ENCODE results near the gene ZDHHC14.
"Not testable (repeated sequence)": the region's sequence is repeated elsewhere in the genome, so short reads cannot be mapped to it uniquely, and the experiment has no call there.

The ZDHHC14 gene

DNA sequence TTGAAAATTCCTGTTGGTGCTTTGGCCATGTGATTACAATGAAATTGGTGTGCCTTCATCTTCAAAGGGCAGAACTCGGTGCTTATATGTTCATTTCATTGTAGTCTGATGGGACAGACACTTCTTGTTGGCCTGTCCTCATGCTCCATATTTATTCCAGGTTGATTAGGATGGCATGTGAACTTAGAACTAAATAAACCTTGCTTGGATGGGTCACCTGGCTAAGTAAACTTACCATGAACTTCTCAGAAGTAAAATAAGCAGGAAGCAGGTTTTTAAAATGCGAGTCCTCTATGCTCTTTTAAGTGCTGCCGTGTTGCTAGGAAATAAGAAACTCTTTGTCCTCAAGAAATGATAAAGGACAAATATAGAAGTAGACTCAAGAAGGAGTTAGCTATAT is 26.7 kb downstream of the ZDHHC14 start:
- DNase-seq, result no peak

DNA sequence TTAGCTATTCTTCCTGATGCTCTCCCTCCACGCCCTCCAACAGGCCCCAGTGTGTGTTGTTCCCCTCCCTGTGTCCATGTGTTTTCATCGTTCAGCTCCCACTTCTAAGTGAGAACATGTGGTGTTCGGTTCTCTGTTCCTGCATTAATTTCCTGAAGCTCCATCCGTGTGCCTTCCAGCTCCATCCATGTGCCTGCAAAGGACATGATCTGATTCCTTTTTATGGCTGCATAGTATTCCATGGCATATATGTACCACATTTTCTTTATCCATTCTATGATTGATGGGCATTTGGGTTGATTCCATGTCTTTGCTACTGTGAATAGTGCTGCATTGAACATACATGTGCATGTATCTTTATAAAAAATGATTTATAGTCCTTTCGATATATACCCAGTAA is 27.4 kb downstream of the ZDHHC14 start:
- DNase-seq, result not testable (repeated sequence)

DNA sequence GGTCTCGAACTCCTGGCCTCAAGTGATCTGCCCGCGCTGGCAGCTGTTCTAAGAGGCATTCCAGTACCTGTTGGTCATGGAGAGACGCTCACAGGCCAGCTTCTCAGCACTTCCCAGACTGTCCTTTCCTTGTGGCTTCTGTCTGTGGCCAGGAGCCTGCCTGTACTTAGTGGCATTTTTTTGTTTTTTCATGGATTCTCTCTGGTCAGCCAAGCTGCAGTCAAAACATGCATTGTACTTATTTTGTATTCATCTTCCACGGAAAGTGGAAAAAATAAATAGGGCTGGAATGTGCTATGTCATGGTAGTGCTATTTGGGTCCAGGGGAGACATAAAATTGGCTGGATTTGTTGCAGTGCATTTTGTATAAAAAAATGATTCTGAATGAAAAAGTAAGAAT is 29.1 kb downstream of the ZDHHC14 start:
- DNase-seq, result no peak

DNA sequence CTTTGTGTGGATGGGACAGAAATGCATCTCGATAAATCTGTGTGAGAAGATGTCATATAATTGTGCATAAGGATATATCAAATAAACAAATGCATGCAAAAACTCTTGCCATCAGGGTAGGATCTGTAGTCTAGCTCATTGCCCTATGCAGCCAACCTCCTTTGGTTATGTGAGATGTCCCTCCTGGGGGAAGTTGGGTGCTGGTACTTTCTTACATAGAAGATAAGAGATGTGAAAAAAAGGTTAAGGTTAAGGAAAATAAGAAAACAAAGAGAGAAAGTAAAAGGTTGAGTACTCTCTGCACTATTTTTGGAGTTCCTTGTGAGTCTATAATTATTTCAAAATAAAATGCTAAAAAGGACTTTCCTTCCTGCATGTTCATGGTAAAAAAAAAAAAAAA is 30.4 kb downstream of the ZDHHC14 start:
- DNase-seq, result no peak

DNA sequence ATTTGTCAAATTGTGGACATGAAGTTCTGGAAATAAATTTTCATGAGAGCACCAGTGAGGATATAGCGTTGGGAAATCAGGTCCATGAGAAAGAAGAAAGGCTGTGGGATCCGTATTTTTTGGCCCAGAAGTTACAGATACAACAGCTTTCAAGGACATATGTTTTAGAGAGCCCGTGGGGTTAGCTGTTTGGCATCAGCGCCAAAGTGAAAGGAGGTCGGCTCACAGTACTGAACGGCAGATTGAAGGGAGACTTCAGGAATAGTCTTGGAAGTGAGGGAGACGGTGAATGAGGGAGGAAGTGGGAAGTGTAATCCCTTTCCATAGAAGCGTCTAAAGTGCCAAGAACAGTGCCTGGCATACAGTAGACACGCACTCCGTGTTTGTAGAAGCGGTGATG is 31.8 kb downstream of the ZDHHC14 start:
- no peak for DNase-seq

DNA sequence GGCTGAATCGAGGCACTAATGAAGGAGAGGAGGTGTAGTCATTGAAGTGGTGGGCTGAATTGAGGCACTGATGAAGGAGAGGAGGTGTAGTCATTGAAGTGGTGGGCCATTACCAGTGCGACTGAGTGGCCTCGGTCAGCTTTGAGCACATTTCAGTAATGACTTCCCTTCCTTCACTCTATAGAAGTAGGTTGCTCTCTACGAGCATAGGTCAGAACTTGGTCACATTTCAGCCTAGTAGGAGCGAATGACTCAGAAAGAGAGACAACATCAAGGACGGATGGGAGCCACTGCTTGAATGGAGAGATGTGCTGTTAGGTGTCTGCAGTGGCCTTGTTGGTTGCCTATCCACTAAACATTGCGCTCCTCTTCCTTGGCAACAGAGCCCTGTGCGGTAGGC is 39.5 kb downstream of the ZDHHC14 start:
- no peak for DNase-seq

DNA sequence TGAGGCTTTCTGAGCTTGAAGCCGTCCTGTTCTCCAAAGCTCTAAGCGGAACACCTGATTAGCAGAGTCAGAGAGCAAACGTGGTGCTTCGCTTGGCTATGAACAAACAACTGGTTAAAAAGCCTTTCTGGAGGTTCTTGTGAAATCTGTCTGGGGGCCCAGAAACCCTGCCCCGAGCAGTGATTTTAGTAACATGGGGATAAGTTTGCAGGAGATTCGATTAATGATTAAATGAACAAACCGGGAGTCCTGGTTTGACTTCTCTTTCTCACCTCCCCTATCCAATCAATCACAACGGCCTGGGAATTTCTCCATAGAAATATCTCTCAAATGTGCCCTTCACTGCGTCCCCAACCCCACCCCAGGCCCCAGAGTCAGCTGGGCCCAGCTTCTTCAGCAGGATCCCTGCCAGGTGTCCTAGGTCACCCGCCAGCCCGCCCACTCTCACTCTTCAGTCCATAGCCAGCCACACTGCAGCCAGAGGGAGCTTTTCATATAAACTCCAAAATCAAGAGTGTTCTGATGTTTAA is 43.6 kb downstream of the ZDHHC14 start:
- no peak for DNase-seq

DNA sequence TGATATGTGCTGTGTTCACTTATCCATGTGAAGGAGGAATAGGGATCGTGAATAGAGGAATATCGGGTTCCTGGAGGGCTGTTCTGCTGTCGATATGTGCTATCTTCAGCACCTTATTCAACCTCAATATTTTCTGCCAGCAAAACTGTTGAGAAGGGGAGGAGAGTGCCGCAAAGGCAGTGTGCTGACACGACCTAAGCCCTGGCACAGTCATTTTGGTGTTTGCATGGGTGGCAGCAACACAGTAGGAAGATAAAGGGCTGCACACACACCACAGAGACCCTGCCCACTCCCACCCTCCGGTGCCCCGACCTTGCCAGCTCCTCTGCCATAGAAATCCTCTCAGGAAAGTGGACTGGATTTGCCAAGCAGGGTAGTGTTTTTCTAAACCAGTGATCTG is 47.0 kb downstream of the ZDHHC14 start:
- DNase-seq, result no peak

DNA sequence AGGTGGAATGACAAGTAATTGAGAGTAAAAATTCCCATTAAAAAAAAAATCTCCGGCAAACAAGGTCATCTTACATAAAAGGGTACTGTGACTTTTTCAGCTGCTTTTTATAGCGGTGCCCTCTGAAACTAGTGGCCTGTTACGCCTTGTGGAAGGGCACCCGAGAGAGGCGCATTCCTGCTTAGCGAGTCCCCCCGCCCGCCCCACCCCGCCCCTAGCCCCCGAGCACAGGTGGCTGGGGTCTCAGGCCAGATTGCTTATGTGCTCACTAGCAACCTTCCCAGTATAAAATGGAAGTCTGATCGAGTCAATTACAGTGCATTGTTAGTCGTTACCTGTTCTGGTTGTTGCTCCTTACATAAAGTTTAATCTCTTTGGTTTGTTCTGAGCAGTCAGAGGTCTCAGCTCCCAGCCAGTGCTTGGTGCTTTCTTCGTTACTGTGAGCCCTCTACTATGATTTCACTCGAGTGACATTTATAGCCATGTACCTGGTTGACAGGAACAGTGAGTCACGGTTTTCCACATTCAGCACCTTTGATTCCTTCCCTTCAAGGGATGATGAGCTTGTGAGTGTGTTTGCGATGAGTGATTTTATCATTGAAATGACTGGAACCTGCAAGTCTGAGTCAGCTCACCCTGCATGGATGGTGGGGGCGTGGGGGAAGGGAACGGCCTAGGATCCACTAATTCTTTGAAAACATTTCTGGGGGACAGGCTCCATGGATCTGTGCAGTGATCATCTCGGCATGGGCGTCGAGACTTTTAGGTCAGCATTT is 47.6 kb downstream of the ZDHHC14 start:
- DNase-seq, result no peak

DNA sequence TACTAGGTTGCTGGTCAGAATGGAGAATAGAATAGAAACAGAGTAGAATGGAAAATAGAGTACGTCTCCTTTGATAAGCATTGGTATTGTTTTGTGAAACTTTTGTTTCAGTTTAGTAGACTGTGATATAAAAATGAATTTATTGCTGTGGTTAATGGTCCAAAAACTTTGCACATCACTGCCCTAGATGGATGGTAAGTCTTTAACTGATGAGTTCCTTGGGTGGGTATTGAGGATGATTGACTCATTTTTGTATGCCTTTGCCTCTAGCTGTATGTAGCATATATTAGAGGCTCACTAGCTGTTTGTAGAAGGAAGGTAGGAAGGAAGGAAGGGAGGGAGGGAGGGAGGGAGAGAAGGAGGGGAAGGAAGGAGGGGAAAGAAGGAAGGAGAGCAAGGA is 48.3 kb downstream of the ZDHHC14 start:
- DNase-seq, result no peak

DNA sequence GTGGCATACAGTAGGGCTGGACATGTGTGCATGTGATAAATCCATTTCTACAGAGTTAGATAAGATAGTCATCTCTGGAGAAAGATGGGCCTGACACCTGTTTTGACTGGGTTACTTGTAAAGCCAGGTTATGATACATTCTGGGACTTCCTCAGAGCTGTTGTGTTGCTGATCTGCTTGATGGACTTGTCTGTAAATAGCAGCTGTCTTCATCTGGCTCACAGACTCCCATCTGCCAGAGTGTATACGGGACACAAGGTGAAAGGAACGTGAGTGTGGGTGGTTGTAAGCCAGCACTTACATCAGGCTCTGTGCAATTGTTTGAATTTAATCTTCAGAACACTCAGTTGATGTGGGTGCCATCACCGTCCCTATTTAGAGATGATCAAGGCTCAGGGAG is 49.8 kb downstream of the ZDHHC14 start:
- DNase-seq, result no peak

DNA sequence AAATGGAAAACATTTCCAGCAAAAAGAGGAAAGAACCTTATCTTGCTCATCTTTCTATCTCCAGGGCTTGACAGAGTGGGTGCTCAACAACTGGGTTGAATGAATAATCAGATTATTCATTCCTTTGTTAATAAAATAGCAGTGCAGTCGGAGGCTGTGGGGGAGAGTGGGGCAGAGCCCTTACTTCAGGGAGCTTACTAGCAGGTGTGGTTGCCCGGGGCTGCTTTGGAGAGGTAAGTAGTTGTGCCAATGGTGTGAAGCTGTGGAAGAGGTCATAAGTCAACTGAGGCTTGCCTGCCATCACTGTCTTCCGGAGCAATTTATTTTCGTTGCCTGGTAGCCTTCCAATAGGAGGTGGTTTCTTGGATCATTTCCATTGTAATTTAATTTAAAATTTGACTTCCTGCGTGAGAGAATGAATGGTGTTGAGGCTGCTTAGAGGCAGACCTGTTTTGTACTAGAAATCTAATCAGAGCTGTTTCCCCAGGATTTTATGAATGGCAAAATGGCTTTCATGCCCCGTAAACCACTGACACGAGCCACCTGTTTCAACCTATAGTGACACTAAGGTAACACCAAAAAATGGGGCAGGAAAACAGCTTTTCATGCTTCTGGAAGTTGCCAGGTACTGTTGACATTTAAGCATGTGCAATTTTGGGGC is 51.4 kb downstream of the ZDHHC14 start:
- no peak for DNase-seq

DNA sequence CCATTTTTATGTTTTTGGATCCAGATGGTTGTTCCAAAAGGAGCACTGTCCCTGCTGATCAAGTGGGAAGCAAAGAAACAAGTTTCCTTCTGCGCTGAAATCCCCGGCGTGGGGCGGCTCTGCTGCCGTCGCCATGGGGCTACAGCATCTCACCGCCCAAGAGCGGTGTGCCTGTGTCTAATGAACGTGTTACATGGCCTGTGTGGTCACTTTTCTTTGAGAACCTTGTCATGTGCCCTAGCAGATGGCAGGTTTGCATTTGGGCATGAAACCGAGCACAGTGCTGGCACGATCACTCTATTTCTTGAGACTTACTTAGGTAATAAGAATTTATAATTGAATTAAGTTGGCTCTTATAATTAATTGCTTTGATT is 51.9 kb downstream of the ZDHHC14 start:
- no peak for DNase-seq

DNA sequence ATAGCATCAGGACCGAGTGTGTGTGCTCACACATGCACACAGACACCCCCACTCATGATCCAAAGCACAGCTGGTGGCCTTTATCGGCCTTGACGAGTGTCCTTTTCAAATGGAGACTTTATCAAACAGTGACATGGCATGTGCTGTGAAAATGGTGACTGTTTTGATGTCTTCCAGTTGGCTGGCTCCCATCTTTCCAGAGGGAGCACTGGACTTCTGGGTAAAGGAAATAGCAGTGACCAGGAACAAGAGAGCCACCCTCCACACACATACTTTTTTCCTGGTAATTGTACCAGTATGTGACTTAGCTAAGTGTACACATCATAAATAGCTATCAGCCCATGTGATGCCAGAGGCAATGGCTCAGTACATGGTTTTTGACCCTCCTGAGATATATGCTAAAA is 52.7 kb downstream of the ZDHHC14 start:
- DNase-seq, result no peak

DNA sequence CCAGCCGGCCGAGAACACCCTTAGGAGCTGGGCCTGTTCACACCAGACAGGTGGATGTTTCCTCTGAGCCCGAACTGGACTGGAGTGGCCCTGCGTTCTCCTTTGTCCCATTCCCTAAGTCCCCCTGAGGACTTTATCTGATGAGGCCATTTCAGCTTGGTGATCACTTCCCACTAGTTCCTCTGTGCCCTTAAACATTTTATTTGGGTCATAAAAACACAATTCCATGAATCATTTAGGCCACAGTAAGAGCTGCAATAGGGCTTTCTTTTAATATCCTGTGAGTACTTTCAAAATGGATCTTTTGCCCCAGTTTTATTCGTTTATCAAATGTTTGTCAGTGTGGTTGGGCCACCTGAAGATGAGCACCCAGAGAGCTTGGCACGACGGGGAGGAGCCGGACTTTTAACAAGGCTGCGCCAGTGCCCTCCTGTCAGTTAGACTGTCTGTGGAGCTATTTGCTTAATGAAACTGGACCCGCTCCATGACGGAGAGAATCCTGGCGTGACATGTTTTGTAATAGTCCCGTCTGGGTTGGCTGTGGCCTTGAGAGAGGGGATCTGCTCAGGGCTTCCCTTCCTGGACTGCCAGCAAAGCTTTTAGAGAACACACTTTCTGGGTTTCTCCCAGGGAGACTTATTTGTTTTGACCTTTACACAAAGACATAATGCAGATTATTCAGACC is 53.5 kb downstream of the ZDHHC14 start:
- DNase-seq, result no peak

DNA sequence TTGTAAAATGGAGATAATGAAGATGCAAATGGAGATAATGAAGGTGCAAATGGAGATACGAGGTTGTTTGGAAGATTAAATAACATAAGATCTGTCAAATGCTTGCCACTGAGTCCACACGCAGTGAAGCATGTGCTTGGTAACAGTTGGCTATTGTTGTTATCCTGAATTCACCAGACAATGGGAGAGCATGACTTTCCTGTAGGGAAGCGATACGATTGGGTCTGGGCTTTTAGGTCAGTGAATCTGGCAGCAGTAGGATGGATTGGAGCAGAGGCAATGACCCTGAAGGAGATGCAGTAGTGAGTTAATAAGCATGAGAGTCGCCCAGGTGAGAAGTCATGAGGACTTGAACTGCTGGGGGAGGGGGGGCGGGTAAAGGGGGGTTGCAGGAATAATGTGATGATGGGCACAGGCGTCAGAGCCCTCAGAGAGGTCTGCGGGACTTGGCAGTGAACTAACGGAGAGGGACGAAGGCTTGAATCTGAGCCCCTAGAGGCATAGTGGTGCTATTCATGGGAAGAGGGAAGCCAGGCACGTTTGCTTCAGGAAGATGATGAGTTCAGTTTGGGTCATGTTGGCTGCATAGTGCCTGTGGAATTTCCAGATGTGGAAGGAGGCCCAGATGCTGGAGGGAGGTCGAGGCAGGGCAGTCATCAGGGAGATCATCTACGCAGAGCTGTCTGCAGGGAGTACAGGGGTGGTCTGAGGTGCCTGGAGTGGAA is 55.4 kb downstream of the ZDHHC14 start:
- no peak for DNase-seq

DNA sequence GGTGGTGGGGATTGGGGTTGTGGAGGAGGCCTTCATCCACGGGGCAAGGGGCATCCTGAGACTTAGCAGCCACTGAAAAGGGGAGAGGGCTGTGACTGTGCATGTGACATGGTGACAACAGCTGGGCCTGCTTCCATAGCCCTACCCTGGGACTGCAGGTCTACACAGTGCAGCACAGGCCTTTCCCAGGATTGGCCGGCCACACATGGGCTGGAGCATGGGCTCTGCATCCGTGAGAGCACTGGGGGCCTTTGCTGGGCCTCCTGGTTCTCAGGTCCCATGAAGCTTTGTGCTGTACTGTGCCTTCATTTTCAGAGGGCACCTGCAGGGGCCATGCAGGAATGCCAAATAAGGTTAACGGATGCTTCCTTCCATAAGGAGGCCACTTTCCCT is 56.0 kb downstream of the ZDHHC14 start:
- no peak for DNase-seq

DNA sequence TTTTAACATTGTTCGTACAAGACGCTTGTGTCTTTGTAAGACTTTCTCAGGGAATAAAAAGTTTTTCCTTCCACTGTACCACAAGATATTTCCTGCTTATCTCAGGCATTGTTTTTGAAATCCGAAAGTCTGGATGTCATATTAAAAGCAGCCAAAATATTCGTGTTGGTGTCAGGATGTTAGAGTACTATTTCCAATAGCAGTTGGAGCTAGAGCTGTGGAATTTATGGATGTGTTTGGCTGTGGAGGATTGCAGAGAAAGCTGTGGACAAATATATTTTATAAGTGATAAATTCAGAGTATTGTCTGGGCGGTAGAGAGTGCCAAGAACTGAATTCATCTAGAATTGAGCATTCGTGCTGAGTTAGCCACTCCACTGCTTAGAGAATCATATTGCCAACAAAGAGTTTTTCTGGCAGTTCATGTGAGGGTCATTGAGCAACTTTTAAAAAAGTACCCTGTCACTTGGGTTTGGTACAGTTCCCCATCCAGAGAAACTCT is 57.7 kb downstream of the ZDHHC14 start:
- DNase-seq, result no peak

DNA sequence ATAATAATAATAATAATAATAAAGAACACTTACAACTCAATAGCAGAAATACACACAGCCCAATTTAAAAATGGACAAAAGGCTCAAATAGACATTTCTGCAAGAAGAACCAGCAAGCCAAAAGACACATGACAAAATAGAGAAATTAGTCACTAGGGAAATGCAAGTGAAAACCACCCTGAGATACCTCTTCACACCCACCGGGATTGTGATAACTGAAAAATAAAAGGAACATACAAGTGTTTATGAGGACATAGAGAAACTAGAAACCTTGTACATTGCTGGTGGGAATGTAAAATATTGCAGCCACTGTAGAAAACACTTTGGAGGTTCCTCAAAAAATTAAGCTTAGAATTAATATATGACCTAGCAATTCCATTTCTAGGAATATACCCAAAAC is 59.2 kb downstream of the ZDHHC14 start:
- DNase-seq, result no peak

DNA sequence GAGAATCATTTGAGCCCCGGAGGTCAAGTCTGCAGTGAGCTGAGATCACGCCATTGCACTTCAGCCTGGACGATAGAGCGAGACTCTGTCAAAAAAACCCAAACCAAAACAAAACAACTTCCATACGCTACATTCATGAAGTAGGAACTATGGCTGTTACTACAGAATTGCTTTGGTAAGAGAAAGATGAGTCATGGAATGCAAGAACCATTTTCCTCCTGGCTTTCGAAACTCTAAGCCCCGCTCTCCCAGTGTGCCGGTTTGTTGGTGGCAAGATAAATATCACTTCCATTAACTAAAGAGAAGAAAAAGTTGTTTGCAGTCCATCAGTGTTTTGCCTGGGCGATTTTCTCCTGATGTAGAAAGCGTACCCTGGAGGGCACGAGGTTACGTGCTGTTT is 61.3 kb downstream of the ZDHHC14 start:
- no peak for DNase-seq

DNA sequence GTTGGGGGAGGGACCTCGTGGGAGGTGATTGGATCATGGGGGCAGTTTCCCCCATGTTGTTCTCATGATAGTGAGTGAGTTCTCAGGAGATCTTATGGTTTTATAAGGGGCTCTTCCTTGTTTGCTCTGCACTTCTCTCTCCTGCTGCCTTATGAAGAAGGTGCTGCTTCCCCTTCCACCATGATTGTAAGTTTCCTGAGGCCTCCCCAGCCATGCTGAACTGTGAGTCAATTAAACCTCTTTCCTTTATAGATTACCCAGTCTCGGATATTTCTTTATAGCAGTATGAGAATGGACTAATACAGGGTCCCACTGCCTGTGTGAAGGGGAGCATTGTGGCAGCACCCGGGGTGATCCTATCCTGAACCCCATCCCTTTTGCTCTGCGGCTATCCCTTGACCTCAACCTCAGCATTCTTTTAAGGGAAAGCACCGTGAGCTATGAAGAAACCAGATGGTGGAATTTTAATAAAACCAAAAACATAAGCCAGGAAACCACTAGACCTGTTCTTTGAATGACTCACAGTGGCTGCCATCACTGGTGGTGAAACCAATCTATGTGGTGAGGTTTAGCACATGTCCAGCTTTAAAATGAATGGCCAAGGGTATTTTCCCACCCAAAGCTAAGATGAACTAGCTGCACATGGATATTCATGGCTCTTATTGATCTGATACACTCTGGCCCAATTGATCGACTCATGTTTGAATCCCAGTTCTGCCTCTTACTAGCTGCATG is 62.2 kb downstream of the ZDHHC14 start:
- no peak for DNase-seq

DNA sequence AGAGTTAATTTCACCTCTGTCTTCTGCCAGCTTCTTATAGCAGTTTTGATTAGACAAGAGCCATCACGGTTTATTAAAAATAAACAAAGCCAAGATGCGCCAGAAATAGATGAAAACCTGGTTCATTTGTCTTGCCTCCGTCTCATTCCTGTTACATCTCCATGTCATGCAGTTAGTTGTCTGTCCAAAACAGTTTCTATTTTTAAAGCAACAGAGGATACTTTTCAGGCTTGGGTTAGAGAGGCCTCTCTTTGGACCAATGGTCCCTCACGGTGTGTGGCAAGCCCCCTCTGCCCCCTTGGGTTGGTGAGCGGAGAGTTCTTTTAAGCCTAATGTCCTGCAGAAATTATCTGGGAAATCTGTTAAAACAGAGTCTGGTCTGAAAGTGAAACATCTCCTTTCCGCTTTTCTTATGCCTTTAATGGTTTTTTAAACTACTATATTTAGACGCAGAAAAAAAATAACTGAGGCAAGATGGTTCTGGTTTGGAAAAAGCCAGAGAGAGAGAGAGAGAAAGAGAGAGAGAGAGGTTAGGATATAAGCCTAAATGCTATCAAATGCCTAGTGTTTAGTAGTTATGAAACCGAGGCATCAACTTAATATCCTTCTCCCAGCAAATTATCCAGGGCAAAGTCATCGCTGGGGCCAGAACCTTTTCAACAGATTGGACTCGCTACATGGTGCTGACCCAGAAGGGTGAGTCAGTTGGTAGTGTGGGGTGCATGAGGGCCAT is 64.5 kb downstream of the ZDHHC14 start:
- DNase-seq, result no peak
